ENCODE data around the gene AKT3. TPM values are rescaled to one million over a fixed set of nuclear protein-coding genes. Genes with fewer than 3 reads are reported as not detected.

AKT3 gene
- total and polyA plus RNA-seq, 2 of the 8 experiments (the other 6 are each of a cell fraction or from before 2014, with no cell fraction given), result 6.0 to 36.4 TPM

GRCh38 chr1:243727503-243728203 is 122.4 kb downstream of the AKT3 start:
- Histone ChIP-seq H2BK20ac (ENCODE audit: low read length) (no peak overlapping the region), H3K4ac (replicated peaks; ENCODE audit: insufficient read length, low read depth, low read length) (no peak overlapping the region), H3K4me3 (ENCODE audit: extremely low read depth in 1 of 4, insufficient read depth in 2 of 4, low read depth in 3 of 4, low read length in 4 of 4) (no peak overlapping the region), H3K27me3 (replicated peaks in 1 of 4; ENCODE audit: control insufficient read depth in 3 of 4, extremely low read depth in 1 of 4, insufficient read depth in 3 of 4, low read length in 3 of 4) (no peaks in the 10 kb centered on the region), H2BK120ac (replicated peaks; ENCODE audit: low read depth, low read length) (no peak overlapping the region), H4K8ac (ENCODE audit: extremely low read depth, insufficient read depth, low read length) (no peak overlapping the region), H3K14ac (ENCODE audit: insufficient read length) (no peak overlapping the region), H3K79me1 (ENCODE audit: low read depth, low read length) (no peaks in the 10 kb centered on the region; the same call in 1 of the 2 replicates), H3K9me3 (ENCODE audit: insufficient read depth in 2 of 2, low read depth in 1 of 2, low read length in 1 of 2) (no peaks in the 10 kb centered on the region; a peak in 1 of 4 replicates), H3K27ac (ENCODE audit: low read depth, low read length) (no peak overlapping the region), H2BK12ac (ENCODE audit: low read depth, low read length) (no peak overlapping the region), H2BK5ac (ENCODE audit: low read depth, low read length) (no peak overlapping the region), H2AFZ (ENCODE audit: low read length) (no peak overlapping the region), H3K36me3 (ENCODE audit: control insufficient read depth in 2 of 4, insufficient read depth in 4 of 4, low read length in 3 of 4) (no peaks in the 10 kb centered on the region), H3K56ac (replicated peaks; ENCODE audit: insufficient read length, low read depth, low read length) (no peak overlapping the region), H3K4me2 (ENCODE audit: insufficient read depth in 1 of 2, low read depth in 2 of 2, low read length in 2 of 2) (no peak overlapping the region), H4K91ac (replicated peaks; ENCODE audit: insufficient read length, low read length) (no peak overlapping the region), H4K20me1 (replicated peaks in 1 of 2; ENCODE audit: control insufficient read depth in 1 of 2, insufficient read depth in 2 of 2, low read length in 2 of 2) (no peaks in the 10 kb centered on the region), H2BK15ac (ENCODE audit: low read length) (no peak overlapping the region), H3K18ac (ENCODE audit: extremely low read depth, low read length) (no peak overlapping the region), H3K4me1 (replicated peaks in 1 of 4; ENCODE audit: control insufficient read depth in 3 of 4, insufficient read depth in 4 of 4, low read length in 3 of 4) (peaks cover 0 to 11% (median 6%) of the 10 kb centered on the region in 4 experiments; a peak in 4 of 7 replicates), H3K9ac (replicated peaks in 1 of 4; ENCODE audit: extremely low read depth in 1 of 4, low read depth in 3 of 4, low read length in 3 of 4) (no peak overlapping the region), H4K5ac (ENCODE audit: insufficient read length, low read depth, low read length) (no peak overlapping the region), H2AK5ac (ENCODE audit: low read depth, low read length) (no peak overlapping the region), H3K23ac (ENCODE audit: insufficient read length) (no peak overlapping the region), H3K23me2 (ENCODE audit: low read depth, low read length) (no peaks in the 10 kb centered on the region), H3K79me2 (ENCODE audit: control insufficient read depth in 1 of 2, insufficient read depth in 2 of 2, low read length in 2 of 2) (peaks cover 0 to 2% of the 10 kb centered on the region in 2 experiments; a peak in 1 of 4 replicates)
- no peak for FAIRE-seq
- DNase-seq (ENCODE audit: low read depth in 1 of 2, low spot score in 2 of 2), result no peak
- ChIA-PET CTCF (ENCODE audit: partially characterized antibody) (interaction anchor here (0.6 kb wide), 1 partner anchor 341 kb away, joined by 3 read pairs; no protein-coding TSS in a partner anchor), POLR2A (ENCODE audit: partially characterized antibody) (no interaction called here)
- 92% methylated on average over 4 of the region's 4 CpGs; no CpG with 5 or more reads in 1 of the 2 experiments for WGBS, 2 experiments (ENCODE audit: extremely low coverage in 1 of 2, insufficient coverage in 1 of 2, insufficient read length in 1 of 2, insufficient replicate concordance in 2 of 2, low coverage in 1 of 2, low lambda C conversion rate in 2 of 2, missing lambda C conversion rate in 1 of 2)
- TF ChIP-seq MAFK (IDR thresholded peaks at IDR 0.05; ENCODE audit: low read depth, low read length) (no peak), JUND (IDR thresholded peaks at IDR 0.05; ENCODE audit: low read length) (no peak), HDAC6 (IDR thresholded peaks at IDR 0.05; ENCODE audit: low read depth, low read length) (no peak), SP4 (IDR thresholded peaks at IDR 0.05; ENCODE audit: low read length) (no peak), CBX8 (IDR thresholded peaks at IDR 0.05; ENCODE audit: borderline replicate concordance, low read depth, low read length) (no peak), SRF (IDR thresholded peaks at IDR 0.05; ENCODE audit: low read depth, low read length) (no peak), ATF2 (IDR thresholded peaks at IDR 0.05; ENCODE audit: low read length) (no peak)

Measured in H1 (cell line).